Mucosa of rectum (tissue), 2 donors: ENCODE data around the gene HSD17B12.

Experiments
- H3K27ac ChIP-seq, 2 donors: one replicate each; pipeline ENCODE4 v1.7.0; 2013; ENCODE audit warnings: inconsistent platforms in 2 of 2, low read depth in 2 of 2, low read length in 2 of 2
- H3K27me3 ChIP-seq, 2 donors: one replicate each; pipeline ENCODE4 v1.7.0; 2013; ENCODE audit warnings: low read length in 2 of 2; ENCODE audit not compliant: control insufficient read depth in 2 of 2, insufficient read depth in 2 of 2
- H3K36me3 ChIP-seq, 2 donors: one replicate each; pipeline ENCODE4 v1.7.0; 2013; ENCODE audit warnings: low read length in 2 of 2; ENCODE audit not compliant: control insufficient read depth in 2 of 2, insufficient read depth in 2 of 2
- H3K4me1 ChIP-seq, 2 donors: one replicate each; pipeline ENCODE4 v1.7.0; 2013; ENCODE audit warnings: low read length in 2 of 2, mild to moderate bottlenecking in 1 of 2; ENCODE audit not compliant: control insufficient read depth in 2 of 2, insufficient read depth in 2 of 2
- H3K4me3 ChIP-seq, 2 donors: one replicate each; pipeline ENCODE4 v1.7.0; 2013; ENCODE audit warnings: low read length in 2 of 2
- H3K9ac ChIP-seq, 2 donors: one replicate each; pipeline ENCODE4 v1.7.0; 2013; ENCODE audit warnings: low read length in 2 of 2, low read depth in 1 of 2, mild to moderate bottlenecking in 1 of 2
- H3K9me3 ChIP-seq, 2 donors: one replicate each; pipeline ENCODE4 v1.7.0; 2013; ENCODE audit warnings: low read length in 2 of 2; ENCODE audit not compliant: control insufficient read depth in 2 of 2
- donor health status: healthy.
- donor health status: Normal muscosa, but diverticular disease.

HSD17B12 gene

GRCh38 chr11:43699870-43700269 is 19.3 kb downstream of the HSD17B12 start:
- Histone ChIP-seq H3K9me3 (no peaks in the 10 kb centered on the region), H3K9ac (no peak overlapping the region), H3K27me3 (no peaks in the 10 kb centered on the region), H3K4me3 (no peak overlapping the region), H3K4me1 (no peaks in the 10 kb centered on the region), H3K36me3 (peaks cover 0 to 4% of the 10 kb centered on the region in 2 donors), H3K27ac (no peak overlapping the region)

- Histone ChIP-seq H3K4me1 (no peaks in the 10 kb centered on the region), H3K9me3 (no peaks in the 10 kb centered on the region), H3K4me3 (no peak overlapping the region), H3K27me3 (no peaks in the 10 kb centered on the region), H3K9ac (no peak overlapping the region), H3K27ac (no peak overlapping the region), H3K36me3 (no peaks in the 10 kb centered on the region)
These were observed 26.1 kb downstream of the HSD17B12 start for GRCh38 chr11:43706631-43707030.

GRCh38 chr11:43708776-43709175 is 28.2 kb downstream of the HSD17B12 start:
- H3K36me3 ChIP-seq = no peaks in the 10 kb centered on the region
- H3K27me3 ChIP-seq = no peaks in the 10 kb centered on the region

GRCh38 chr11:43709689-43710088 is 29.2 kb downstream of the HSD17B12 start:
- no peak overlapping the region for H3K9ac ChIP-seq
- H3K4me3 ChIP-seq = no peak overlapping the region

More at GRCh38 chr11:43708776-43709175, 28.2 kb downstream of the HSD17B12 start:
- Histone ChIP-seq H3K9ac (no peak overlapping the region), H3K27ac (no peak overlapping the region), H3K4me1 (no peaks in the 10 kb centered on the region), H3K4me3 (no peak overlapping the region), H3K9me3 (no peaks in the 10 kb centered on the region)

GRCh38 chr11:43712676-43713075 is 32.1 kb downstream of the HSD17B12 start:
- H3K36me3 ChIP-seq = no peaks in the 10 kb centered on the region
- H3K27ac ChIP-seq = no peak overlapping the region
- H3K27me3 ChIP-seq = no peaks in the 10 kb centered on the region
- no peaks in the 10 kb centered on the region for H3K9me3 ChIP-seq
- no peak overlapping the region for H3K9ac ChIP-seq
- no peak overlapping the region for H3K4me3 ChIP-seq
- no peaks in the 10 kb centered on the region for H3K4me1 ChIP-seq

More at GRCh38 chr11:43709689-43710088, 29.2 kb downstream of the HSD17B12 start:
- Histone ChIP-seq H3K36me3 (no peaks in the 10 kb centered on the region), H3K27ac (no peak overlapping the region), H3K4me1 (no peaks in the 10 kb centered on the region), H3K27me3 (no peaks in the 10 kb centered on the region), H3K9me3 (no peaks in the 10 kb centered on the region)

- no peak overlapping the region for H3K27ac ChIP-seq
- H3K9me3 ChIP-seq = peaks cover 0 to 5% of the 10 kb centered on the region in 2 donors
- no peaks in the 10 kb centered on the region for H3K36me3 ChIP-seq
- H3K9ac ChIP-seq = no peak overlapping the region
- H3K27me3 ChIP-seq = no peaks in the 10 kb centered on the region
- H3K4me1 ChIP-seq = no peaks in the 10 kb centered on the region
- H3K4me3 ChIP-seq = no peak overlapping the region
These were observed 37.8 kb downstream of the HSD17B12 start for GRCh38 chr11:43718373-43718772.

- no peak overlapping the region for H3K4me3 ChIP-seq
- no peaks in the 10 kb centered on the region for H3K36me3 ChIP-seq
- H3K4me1 ChIP-seq = no peaks in the 10 kb centered on the region
- no peak overlapping the region for H3K27ac ChIP-seq
- no peaks in the 10 kb centered on the region for H3K27me3 ChIP-seq
- no peak overlapping the region for H3K9ac ChIP-seq
- H3K9me3 ChIP-seq = no peaks in the 10 kb centered on the region
These were observed 43.1 kb downstream of the HSD17B12 start for GRCh38 chr11:43723617-43724016.

- H3K36me3 ChIP-seq = peaks cover 0 to 4% of the 10 kb centered on the region in 2 donors
- H3K27ac ChIP-seq = no peak overlapping the region
- no peaks in the 10 kb centered on the region for H3K27me3 ChIP-seq
- H3K9me3 ChIP-seq = no peaks in the 10 kb centered on the region
- no peak overlapping the region for H3K4me3 ChIP-seq
- no peak overlapping the region for H3K9ac ChIP-seq
- H3K4me1 ChIP-seq = no peaks in the 10 kb centered on the region
These were observed 51.7 kb downstream of the HSD17B12 start for GRCh38 chr11:43732225-43732624.

- H3K9me3 ChIP-seq = no peaks in the 10 kb centered on the region
- H3K4me1 ChIP-seq = no peaks in the 10 kb centered on the region
- no peaks in the 10 kb centered on the region for H3K27me3 ChIP-seq
- H3K9ac ChIP-seq = no peak overlapping the region
- H3K36me3 ChIP-seq = peaks cover 0 to 4% of the 10 kb centered on the region in 2 donors
- no peak overlapping the region for H3K4me3 ChIP-seq
- no peak overlapping the region for H3K27ac ChIP-seq
These were observed 53.7 kb downstream of the HSD17B12 start for GRCh38 chr11:43734256-43734655.

- Histone ChIP-seq H3K9ac (no peak overlapping the region), H3K4me1 (no peaks in the 10 kb centered on the region), H3K27me3 (no peaks in the 10 kb centered on the region), H3K27ac (no peak overlapping the region), H3K9me3 (no peaks in the 10 kb centered on the region), H3K4me3 (no peak overlapping the region), H3K36me3 (peaks cover 0 to 4% of the 10 kb centered on the region in 2 donors)
These were observed 54.6 kb downstream of the HSD17B12 start for GRCh38 chr11:43735115-43735514.

GRCh38 chr11:43735961-43736360 is 55.4 kb downstream of the HSD17B12 start:
- H3K4me1 ChIP-seq = no peaks in the 10 kb centered on the region
- no peak overlapping the region for H3K9ac ChIP-seq
- no peak overlapping the region for H3K4me3 ChIP-seq
- H3K27me3 ChIP-seq = no peaks in the 10 kb centered on the region
- no peaks in the 10 kb centered on the region for H3K9me3 ChIP-seq
- no peak overlapping the region for H3K27ac ChIP-seq
- peaks cover 0 to 4% of the 10 kb centered on the region in 2 donors for H3K36me3 ChIP-seq
